ENCODE data around the gene GP1BB. TPM values are rescaled to one million over a fixed set of nuclear protein-coding genes. Genes with fewer than 3 reads are reported as not detected.

The GP1BB gene
- total and polyA plus RNA-seq, 8 donors, result 2.4 to 27.8 (median 8.7) TPM; not detected in 2

- intact Hi-C loops (cut with DNase I; ENCODE audit: low total_unique reads), result no loop called here
- WGBS, 5 donors, result 2 to 6% (median 3%) methylated on average over 10 to 83 of the region's 83 CpGs
- DNase-seq, result peak in 1 of 2 donors; percentile 53
- peaks cover 22 to 44% (median 39%) of the 10 kb centered on the region in 4 donors for H3K4me1 ChIP-seq
- H3K4me3 ChIP-seq, result peak overlapping the region in 3 of 4 donors; percentile 34 to 46 (median 41)
- peaks cover 37 to 98% (median 95%) of the 10 kb centered on the region in 3 donors for H3K27me3 ChIP-seq
- TF ChIP-seq POLR2AphosphoS5 (IDR thresholded peaks at IDR 0.05) (no peak), POLR2A (IDR thresholded peaks at IDR 0.05) (no peak), EP300 (IDR thresholded peaks at IDR 0.05) (no peak)
- TF ChIP-seq, protein P1, sequence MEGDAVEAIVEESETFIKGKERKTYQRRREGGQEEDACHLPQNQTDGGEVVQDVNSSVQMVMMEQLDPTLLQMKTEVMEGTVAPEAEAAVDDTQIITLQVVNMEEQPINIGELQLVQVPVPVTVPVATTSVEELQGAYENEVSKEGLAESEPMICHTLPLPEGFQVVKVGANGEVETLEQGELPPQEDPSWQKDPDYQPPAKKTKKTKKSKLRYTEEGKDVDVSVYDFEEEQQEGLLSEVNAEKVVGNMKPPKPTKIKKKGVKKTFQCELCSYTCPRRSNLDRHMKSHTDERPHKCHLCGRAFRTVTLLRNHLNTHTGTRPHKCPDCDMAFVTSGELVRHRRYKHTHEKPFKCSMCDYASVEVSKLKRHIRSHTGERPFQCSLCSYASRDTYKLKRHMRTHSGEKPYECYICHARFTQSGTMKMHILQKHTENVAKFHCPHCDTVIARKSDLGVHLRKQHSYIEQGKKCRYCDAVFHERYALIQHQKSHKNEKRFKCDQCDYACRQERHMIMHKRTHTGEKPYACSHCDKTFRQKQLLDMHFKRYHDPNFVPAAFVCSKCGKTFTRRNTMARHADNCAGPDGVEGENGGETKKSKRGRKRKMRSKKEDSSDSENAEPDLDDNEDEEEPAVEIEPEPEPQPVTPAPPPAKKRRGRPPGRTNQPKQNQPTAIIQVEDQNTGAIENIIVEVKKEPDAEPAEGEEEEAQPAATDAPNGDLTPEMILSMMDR (IDR thresholded peaks at IDR 0.05), result no peak
- no peak overlapping the region for H3K27ac ChIP-seq
- H3K9me3 ChIP-seq, result no peaks in the 10 kb centered on the region
- no peaks in the 10 kb centered on the region for H3K36me3 ChIP-seq
These were observed 42.3 kb downstream of the GP1BB start for GRCh38 chr22:19765477-19766239.

GRCh38 chr22:19766240-19766510, 42.8 kb downstream of the GP1BB start:
- intact Hi-C loops (cut with DNase I; ENCODE audit: low total_unique reads), result no loop called here
- no peak for DNase-seq
- H3K27me3 ChIP-seq, result peaks cover 37 to 100% (median 98%) of the 10 kb centered on the region in 3 donors

GRCh38 chr22:19766511-19767426, 43.4 kb downstream of the GP1BB start:
- Histone ChIP-seq H3K4me1 (peaks cover 17 to 36% (median 32%) of the 10 kb centered on the region in 4 donors), H3K9me3 (no peaks in the 10 kb centered on the region), H3K36me3 (no peaks in the 10 kb centered on the region), H3K27ac (no peak overlapping the region), H3K27me3 (peaks cover 37 to 100% (median 92%) of the 10 kb centered on the region in 3 donors), H3K4me3 (peak overlapping the region; percentile 34 to 46 (median 40))
- peak; percentile 71 to 74 for DNase-seq
- intact Hi-C loops (cut with DNase I; ENCODE audit: low total_unique reads), result no loop called here
- WGBS, 5 donors, result 1 to 3% (median 1%) methylated on average over 24 to 103 of the region's 103 CpGs
- TF ChIP-seq EP300 (IDR thresholded peaks at IDR 0.05), result no peak
- TF ChIP-seq POLR2A (IDR thresholded peaks at IDR 0.05), result no peak
- no peak for TF ChIP-seq POLR2AphosphoS5 (IDR thresholded peaks at IDR 0.05)
- TF ChIP-seq, protein P1 (IDR thresholded peaks at IDR 0.05), result no peak

More at GRCh38 chr22:19766240-19766510, 42.8 kb downstream of the GP1BB start:
- no peak for TF ChIP-seq POLR2A (IDR thresholded peaks at IDR 0.05)
- no peak for TF ChIP-seq EP300 (IDR thresholded peaks at IDR 0.05)
- TF ChIP-seq POLR2AphosphoS5 (IDR thresholded peaks at IDR 0.05), result no peak
- TF ChIP-seq, protein P1 (IDR thresholded peaks at IDR 0.05), result no peak
- H3K4me1 ChIP-seq, result peaks cover 20 to 42% (median 37%) of the 10 kb centered on the region in 4 donors
- peak overlapping the region; percentile 34 to 46 (median 40) for H3K4me3 ChIP-seq
- 0 to 5% (median 2%) methylated on average over 7 to 36 of the region's 36 CpGs; no CpG with 5 or more reads in 1 of the 5 donors for WGBS, 5 donors
- H3K36me3 ChIP-seq, result no peaks in the 10 kb centered on the region
- H3K27ac ChIP-seq, result no peak overlapping the region
- no peaks in the 10 kb centered on the region for H3K9me3 ChIP-seq
